Neural cell (in vitro differentiated cells): ENCODE measurements around the gene GPR107. TPM values are rescaled to one million over a fixed set of nuclear protein-coding genes. Genes with fewer than 3 reads are reported as not detected.

Source experiments
- H2AFZ ChIP-seq: fragments of 200-600, 300-800 bp; sonication (generic), shearing (Covaris generic); 2 replicates; pipeline ENCODE4 v1.6.0; 2014; ENCODE audit warnings: low read depth, mild to moderate bottlenecking, antibody characterized with exemption, low read length, moderate library complexity
- H3F3A ChIP-seq: fragments of 200-600 bp; shearing (Covaris generic); 2 replicates; pipeline ENCODE4 v1.6.1; 2016; ENCODE audit warnings: mild to moderate bottlenecking, moderate library complexity, mixed read lengths, antibody characterized with exemption, low read length; ENCODE audit not compliant: insufficient read depth, poor library complexity, severe bottlenecking
- H3K27ac ChIP-seq: fragments of 200-600, 300-800 bp; sonication (generic), shearing (Covaris generic); 2 replicates; pipeline ENCODE4 v1.5.1; 2014; ENCODE audit warnings: mild to moderate bottlenecking, low read length, moderate library complexity
- H3K27me3 ChIP-seq: fragments of 300-800, 200-600 bp; sonication (generic), shearing (Covaris generic); 2 replicates; pipeline ENCODE4 v1.6.0; 2014; ENCODE audit warnings: mild to moderate bottlenecking, low read depth, low read length, moderate library complexity; ENCODE audit not compliant: insufficient read depth
- H3K36me3 ChIP-seq: fragments of 300-800, 200-600 bp; sonication (generic), shearing (Covaris generic); 2 replicates; pipeline ENCODE4 v1.5.1; 2014; ENCODE audit warnings: mild to moderate bottlenecking, antibody characterized with exemption, low read length, moderate library complexity; ENCODE audit not compliant: insufficient read depth
- H3K4me2 ChIP-seq: fragments of 300-800, 200-600 bp; sonication (generic), shearing (Covaris generic); 2 replicates; pipeline ENCODE4 v1.6.0; 2014; ENCODE audit warnings: mild to moderate bottlenecking, low read length
- H3K4me3 ChIP-seq: fragments of 300-800, 200-600 bp; sonication (generic), shearing (Covaris generic); 2 replicates; pipeline ENCODE4 v1.5.1; 2014; ENCODE audit warnings: mild to moderate bottlenecking, low read length, moderate library complexity
- H3K79me2 ChIP-seq: fragments of 200-600 bp; shearing (Covaris generic); replicated peaks from 2 replicates; pipeline ENCODE4 v1.6.0; 2014; ENCODE audit warnings: mild to moderate bottlenecking, low read length, moderate library complexity; ENCODE audit not compliant: insufficient read depth
- H3K9ac ChIP-seq: fragments of 300-800, 200-600 bp; sonication (generic), shearing (Covaris generic); 2 replicates; pipeline ENCODE4 v1.6.1; 2016; ENCODE audit warnings: mild to moderate bottlenecking, low read length, mixed read lengths
- H3K9me2 ChIP-seq: fragments of 200-600 bp; shearing (Covaris generic); 2 replicates; pipeline ENCODE4 v1.6.1; 2016; ENCODE audit warnings: mild to moderate bottlenecking, low read length, mixed read lengths; ENCODE audit not compliant: insufficient read depth
- H3K9me3 ChIP-seq: fragments of 200-600, 300-800 bp; sonication (generic), shearing (Covaris generic); 2 replicates; pipeline ENCODE4 v1.6.1; 2016; ENCODE audit warnings: mild to moderate bottlenecking, mixed run types, low read length, moderate library complexity, mixed read lengths
- H4K20me1 ChIP-seq: fragments of 200-600 bp; shearing (Covaris generic); 2 replicates; pipeline ENCODE4 v1.6.1; 2016; ENCODE audit warnings: mild to moderate bottlenecking, mixed run types; ENCODE audit not compliant: insufficient read depth
- CTCF ChIP-seq: fragments of 450-650 bp; IDR thresholded peaks from 2 replicates; pipeline ENCODE4 v1.5.1; 2014; ENCODE audit warnings: antibody characterized with exemption, mild to moderate bottlenecking, moderate library complexity; ENCODE audit not compliant: poor library complexity, severe bottlenecking
- EP300 ChIP-seq: fragments of 450-650 bp; conservative IDR thresholded peaks from 2 replicates; pipeline ENCODE4 v1.6.1; 2014; ENCODE audit warnings: antibody characterized with exemption, mild to moderate bottlenecking, moderate library complexity; ENCODE audit not compliant: poor library complexity, severe bottlenecking
- EZH2 ChIP-seq: fragments of 200-600, 300-800 bp; shearing (Covaris generic), sonication (generic); IDR thresholded peaks from 2 replicates; pipeline ENCODE4 v1.6.1; 2014; ENCODE audit warnings: antibody characterized with exemption, low read length, borderline replicate concordance, mild to moderate bottlenecking; ENCODE audit not compliant: insufficient read depth, poor library complexity, severe bottlenecking
- MXI1 ChIP-seq: fragments of 450-650 bp; conservative IDR thresholded peaks from 2 replicates; pipeline ENCODE4 v1.6.1; 2014; ENCODE audit warnings: antibody characterized with exemption, mild to moderate bottlenecking; ENCODE audit not compliant: poor library complexity, severe bottlenecking
- POLR2AphosphoS5 ChIP-seq: IDR thresholded peaks from 2 replicates; pipeline ENCODE4 v1.6.1; 2012
- RAD21 ChIP-seq: fragments of 450-650 bp; conservative IDR thresholded peaks from 2 replicates; pipeline ENCODE4 v1.6.1; 2014; ENCODE audit warnings: antibody characterized with exemption, mild to moderate bottlenecking, moderate library complexity
- REST ChIP-seq: IDR thresholded peaks from 2 replicates; pipeline ENCODE4 v1.6.1; 2012; ENCODE audit warnings: borderline replicate concordance
- SMC3 ChIP-seq: fragments of 450-650 bp; conservative IDR thresholded peaks from 2 replicates; pipeline ENCODE4 v1.6.1; 2014; ENCODE audit warnings: antibody characterized with exemption, mild to moderate bottlenecking, moderate library complexity; ENCODE audit not compliant: poor library complexity
- TAF1 ChIP-seq: IDR thresholded peaks from 2 replicates; pipeline ENCODE4 v1.6.1; 2012; ENCODE audit warnings: low read depth
- polyA plus RNA-seq: library from polyadenylated mRNA; depleted of rRNA; stranded (reverse); fragments of >200 nt; gene quantifications from 2 replicates; pipeline ENCODE4 v1.2.3, GENCODE V29; 2014

GPR107 gene
- polyA plus RNA-seq, 1 donor from 2014 or later, result 21.5 TPM

DNA sequence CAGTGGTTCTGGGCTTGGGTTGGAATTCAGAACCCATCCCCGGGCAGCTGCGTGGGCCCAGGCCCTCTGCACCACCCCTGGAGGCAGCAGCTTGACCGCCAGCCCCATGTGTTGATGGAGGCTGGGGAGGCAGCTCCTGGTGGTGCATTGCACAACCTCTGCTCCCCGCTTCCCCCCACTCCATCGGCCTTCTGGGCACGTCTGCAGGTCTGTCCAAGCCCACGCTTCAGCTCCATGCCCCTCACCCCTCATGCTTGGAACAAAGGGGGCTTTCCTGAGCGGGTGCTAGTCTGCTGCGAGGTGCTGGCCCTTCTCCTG, 119.9 kb downstream of the GPR107 start:
- H3K27ac ChIP-seq, result no peak overlapping the region
- H3K9me3 ChIP-seq, result no peaks in the 10 kb centered on the region
- peaks cover 27% of the 10 kb centered on the region for H3K79me2 ChIP-seq
- peak overlapping the region; percentile 95 for H3K4me2 ChIP-seq
- H3K9me2 ChIP-seq, result no peaks in the 10 kb centered on the region
- H2AFZ ChIP-seq, result no peak overlapping the region
- H3K4me3 ChIP-seq, result peak overlapping the region; percentile 92
- no peaks in the 10 kb centered on the region for H3K36me3 ChIP-seq
- TF ChIP-seq SMC3, result no peak
- no peak for TF ChIP-seq TAF1
- TF ChIP-seq MXI1, result no peak
- no peak for TF ChIP-seq EP300
- TF ChIP-seq REST, result no peak
- TF ChIP-seq POLR2AphosphoS5, result no peak
- TF ChIP-seq RAD21, result no peak
- TF ChIP-seq CTCF, result no peak
- TF ChIP-seq EZH2, result no peak
- H4K20me1 ChIP-seq, result no peaks in the 10 kb centered on the region
- no peaks in the 10 kb centered on the region for H3K27me3 ChIP-seq
- peak overlapping the region; percentile 77 for H3K9ac ChIP-seq
- no peaks in the 10 kb centered on the region for H3F3A ChIP-seq

- Histone ChIP-seq H3K4me3 (peak overlapping the region; percentile 92), H3K9me3 (no peaks in the 10 kb centered on the region), H3K79me2 (peaks cover 27% of the 10 kb centered on the region), H3K9ac (peak overlapping the region; percentile 77), H3K27ac (no peak overlapping the region), H2AFZ (no peak overlapping the region), H3F3A (no peaks in the 10 kb centered on the region), H3K27me3 (no peaks in the 10 kb centered on the region), H3K36me3 (no peaks in the 10 kb centered on the region), H3K9me2 (no peaks in the 10 kb centered on the region), H3K4me2 (peak overlapping the region; percentile 95), H4K20me1 (no peaks in the 10 kb centered on the region)
- TF ChIP-seq RAD21, result no peak
- TF ChIP-seq POLR2AphosphoS5, result no peak
- TF ChIP-seq EZH2, result no peak
- no peak for TF ChIP-seq CTCF
- TF ChIP-seq TAF1, result no peak
- TF ChIP-seq REST, result no peak
- TF ChIP-seq MXI1, result no peak
- TF ChIP-seq EP300, result no peak
- TF ChIP-seq SMC3, result no peak
Observed at GRCh38 chr9:130174025-130174424, 120.3 kb downstream of the GPR107 start.
